CD4-positive, alpha-beta T cell treated with Interleukin-4 for 1 hour (primary cell): ENCODE data around the gene TTC32.
"Not testable (repeated sequence)": the region's sequence is repeated elsewhere in the genome, so short reads cannot be mapped to it uniquely, and the experiment has no call there.

Experiments used
- DNase-seq, 2 donors: peaks; one replicate each; pipeline ENCODE4 v3.0.0-alpha.2; 2020 to 2022

Gene TTC32

GRCh38 chr2:19898592-19899329, 3.0 kb downstream of the TTC32 start:
- DNase-seq, result no peak

- no peak for DNase-seq
These were observed 4.0 kb downstream of the TTC32 start for GRCh38 chr2:19897623-19898245.

GRCh38 chr2:19895535-19895934, 6.2 kb downstream of the TTC32 start:
- DNase-seq, result no peak

- no peak for DNase-seq
These were observed 7.5 kb downstream of the TTC32 start for GRCh38 chr2:19894134-19894792.

GRCh38 chr2:19893520-19894133, 8.2 kb downstream of the TTC32 start:
- no peak for DNase-seq

GRCh38 chr2:19891971-19892370, 9.8 kb downstream of the TTC32 start:
- DNase-seq, result peak; percentile 26 to 72

GRCh38 chr2:19890104-19890503, 11.7 kb downstream of the TTC32 start:
- no peak for DNase-seq

GRCh38 chr2:19888831-19889230, 13.0 kb downstream of the TTC32 start:
- DNase-seq, result no peak

GRCh38 chr2:19887510-19887909, 14.3 kb downstream of the TTC32 start:
- DNase-seq, result no peak

- DNase-seq, result no peak
These were observed 15.5 kb downstream of the TTC32 start for GRCh38 chr2:19886261-19886660.

GRCh38 chr2:19885791-19886190, 16.0 kb downstream of the TTC32 start:
- no peak for DNase-seq

GRCh38 chr2:19883971-19884720, 17.6 kb downstream of the TTC32 start:
- no peak for DNase-seq

GRCh38 chr2:19883486-19883885, 18.3 kb downstream of the TTC32 start:
- no peak for DNase-seq

- DNase-seq, result no peak
These were observed 19.5 kb downstream of the TTC32 start for GRCh38 chr2:19882286-19882685.

- DNase-seq, result no peak
These were observed 19.9 kb downstream of the TTC32 start for GRCh38 chr2:19881908-19882265.

- no peak for DNase-seq
These were observed 20.4 kb downstream of the TTC32 start for GRCh38 chr2:19881221-19881907.

- DNase-seq, result not testable (repeated sequence)
These were observed 21.6 kb downstream of the TTC32 start for GRCh38 chr2:19880191-19880590.

GRCh38 chr2:19879120-19879519, 22.7 kb downstream of the TTC32 start:
- DNase-seq, result no peak

GRCh38 chr2:19878268-19879046, 23.3 kb downstream of the TTC32 start:
- DNase-seq, result no peak

GRCh38 chr2:19876751-19877150, 25.0 kb downstream of the TTC32 start:
- DNase-seq, result no peak

- no peak for DNase-seq
These were observed 26.5 kb downstream of the TTC32 start for GRCh38 chr2:19875280-19875679.

- no peak for DNase-seq
These were observed 27.1 kb downstream of the TTC32 start for GRCh38 chr2:19874726-19875125.
